Smooth muscle cell (in vitro differentiated cells): ENCODE results near the gene IQSEC3. TPM values are rescaled to one million over a fixed set of nuclear protein-coding genes. Genes with fewer than 3 reads are reported as not detected.
A peak's percentile ranks its signal among the peaks of the same experiment; 100 is the strongest.

Source experiments
- DNase-seq: peaks from one replicate; lab custom pipeline; 2025; ENCODE audit not compliant: unreplicated experiment; lab: John Stamatoyannopoulos, UW
- H2AFZ ChIP-seq: fragments of 200-600 bp; sonication (generic); 2 replicates; pipeline ENCODE4 v1.6.0; 2016; ENCODE audit warnings: antibody characterized with exemption, low read depth, mild to moderate bottlenecking
- H3F3A ChIP-seq: fragments of 200-600 bp; sonication (generic); 2 replicates; pipeline ENCODE4 v1.6.0; 2017; ENCODE audit warnings: antibody characterized with exemption, low read depth
- H3K27ac ChIP-seq: fragments of 200-600 bp; sonication (generic); 2 replicates; pipeline ENCODE4 v1.5.1; 2016; ENCODE audit warnings: low read depth, mild to moderate bottlenecking
- H3K27me3 ChIP-seq: fragments of 200-600 bp; sonication (generic); 2 replicates; pipeline ENCODE4 v1.6.1; 2016; ENCODE audit warnings: low read depth, mild to moderate bottlenecking
- H3K36me3 ChIP-seq: fragments of 200-600 bp; sonication (generic); 2 replicates; pipeline ENCODE4 v1.5.1; 2016; ENCODE audit warnings: low read depth
- H3K4me1 ChIP-seq: fragments of 200-600 bp; sonication (generic); 2 replicates; pipeline ENCODE4 v1.5.1; 2016; ENCODE audit warnings: low read depth
- H3K4me2 ChIP-seq: fragments of 200-600 bp; sonication (generic); 2 replicates; pipeline ENCODE4 v1.6.0; 2016; ENCODE audit warnings: mild to moderate bottlenecking
- H3K4me3 ChIP-seq: fragments of 200-600 bp; sonication (generic); 2 replicates; pipeline ENCODE4 v1.5.1; 2016; ENCODE audit warnings: mild to moderate bottlenecking
- H3K79me2 ChIP-seq: fragments of 200-600 bp; sonication (generic); 2 replicates; pipeline ENCODE4 v1.6.0; 2016; ENCODE audit warnings: low read depth, mild to moderate bottlenecking
- H3K9ac ChIP-seq: fragments of 200-600 bp; sonication (generic); 2 replicates; pipeline ENCODE4 v1.6.0; 2016; ENCODE audit warnings: low read depth
- H3K9me3 ChIP-seq: fragments of 200-600 bp; sonication (generic); replicated peaks from 2 replicates; pipeline ENCODE4 v1.5.1; 2016; ENCODE audit warnings: low read depth
- H4K20me1 ChIP-seq: fragments of 200-600 bp; sonication (generic); 2 replicates; pipeline ENCODE4 v1.6.0; 2016; ENCODE audit warnings: low read depth
- WGBS: methylation state at CpG from one replicate; pipeline ENCODE4 v1.1.7; 2016; ENCODE audit warnings: low lambda C conversion rate; 5-methylcytosine and 5-hydroxymethylcytosine counted together
- polyA plus RNA-seq: library from polyadenylated mRNA; unstranded; fragments of >200 nt; fragmentation: Nextera tagmentation; extraction: Ambion mirVana; gene quantifications from 2 replicates; pipeline ENCODE4 v1.2.1, GENCODE V29; 2016
- total RNA-seq: library from RNA; depleted of rRNA; stranded (reverse); fragments of >200 nt; gene quantifications from 2 replicates; pipeline ENCODE4 v1.2.3, GENCODE V29; 2014
- TF ChIP-seq, protein P1 (sequence below): fragments of 200-600 bp; sonication (generic); IDR thresholded peaks from 2 replicates; pipeline ENCODE4 v1.5.1; 2017; ENCODE audit warnings: borderline replicate concordance, mild to moderate bottlenecking, antibody characterized with exemption; ENCODE audit not compliant: insufficient read depth, poor library complexity, severe bottlenecking

Gene IQSEC3
- total and polyA plus RNA-seq, 2 experiments from 2014 or later = 0.72 to 2.4 TPM

- H3K4me2 ChIP-seq = peak overlapping the region; percentile 83
- no peak overlapping the region for H2AFZ ChIP-seq
- H3K79me2 ChIP-seq = no peaks in the 10 kb centered on the region
- H3K4me3 ChIP-seq = no peak overlapping the region
- no peak overlapping the region for H3K27ac ChIP-seq
- TF ChIP-seq, protein P1, sequence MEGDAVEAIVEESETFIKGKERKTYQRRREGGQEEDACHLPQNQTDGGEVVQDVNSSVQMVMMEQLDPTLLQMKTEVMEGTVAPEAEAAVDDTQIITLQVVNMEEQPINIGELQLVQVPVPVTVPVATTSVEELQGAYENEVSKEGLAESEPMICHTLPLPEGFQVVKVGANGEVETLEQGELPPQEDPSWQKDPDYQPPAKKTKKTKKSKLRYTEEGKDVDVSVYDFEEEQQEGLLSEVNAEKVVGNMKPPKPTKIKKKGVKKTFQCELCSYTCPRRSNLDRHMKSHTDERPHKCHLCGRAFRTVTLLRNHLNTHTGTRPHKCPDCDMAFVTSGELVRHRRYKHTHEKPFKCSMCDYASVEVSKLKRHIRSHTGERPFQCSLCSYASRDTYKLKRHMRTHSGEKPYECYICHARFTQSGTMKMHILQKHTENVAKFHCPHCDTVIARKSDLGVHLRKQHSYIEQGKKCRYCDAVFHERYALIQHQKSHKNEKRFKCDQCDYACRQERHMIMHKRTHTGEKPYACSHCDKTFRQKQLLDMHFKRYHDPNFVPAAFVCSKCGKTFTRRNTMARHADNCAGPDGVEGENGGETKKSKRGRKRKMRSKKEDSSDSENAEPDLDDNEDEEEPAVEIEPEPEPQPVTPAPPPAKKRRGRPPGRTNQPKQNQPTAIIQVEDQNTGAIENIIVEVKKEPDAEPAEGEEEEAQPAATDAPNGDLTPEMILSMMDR = no peak
- H3K9me3 ChIP-seq = no peaks in the 10 kb centered on the region
- no peaks in the 10 kb centered on the region for H3F3A ChIP-seq
- H3K4me1 ChIP-seq = peaks cover 21% of the 10 kb centered on the region
- H3K9ac ChIP-seq = no peak overlapping the region
- no peaks in the 10 kb centered on the region for H4K20me1 ChIP-seq
- DNase-seq = no peak
- WGBS = 63% methylated on average over 5 of the region's 5 CpGs
- peaks cover 3% of the 10 kb centered on the region for H3K27me3 ChIP-seq
- H3K36me3 ChIP-seq = no peaks in the 10 kb centered on the region
Observed at GRCh38 chr12:140162-140561, 73.6 kb downstream of the IQSEC3 start.

GRCh38 chr12:143964-144649, 77.5 kb downstream of the IQSEC3 start:
- TF ChIP-seq, protein P1 = no peak
- Histone ChIP-seq H3K27me3 (peaks cover 3% of the 10 kb centered on the region), H3F3A (no peaks in the 10 kb centered on the region), H3K4me2 (no peak overlapping the region), H3K9me3 (no peaks in the 10 kb centered on the region), H3K4me1 (peaks cover 18% of the 10 kb centered on the region), H3K36me3 (no peaks in the 10 kb centered on the region), H3K4me3 (no peak overlapping the region), H3K27ac (no peak overlapping the region), H3K79me2 (no peaks in the 10 kb centered on the region), H4K20me1 (no peaks in the 10 kb centered on the region), H2AFZ (no peak overlapping the region), H3K9ac (no peak overlapping the region)
- DNase-seq = no peak
- 60% methylated on average over 19 of the region's 19 CpGs for WGBS

DNA sequence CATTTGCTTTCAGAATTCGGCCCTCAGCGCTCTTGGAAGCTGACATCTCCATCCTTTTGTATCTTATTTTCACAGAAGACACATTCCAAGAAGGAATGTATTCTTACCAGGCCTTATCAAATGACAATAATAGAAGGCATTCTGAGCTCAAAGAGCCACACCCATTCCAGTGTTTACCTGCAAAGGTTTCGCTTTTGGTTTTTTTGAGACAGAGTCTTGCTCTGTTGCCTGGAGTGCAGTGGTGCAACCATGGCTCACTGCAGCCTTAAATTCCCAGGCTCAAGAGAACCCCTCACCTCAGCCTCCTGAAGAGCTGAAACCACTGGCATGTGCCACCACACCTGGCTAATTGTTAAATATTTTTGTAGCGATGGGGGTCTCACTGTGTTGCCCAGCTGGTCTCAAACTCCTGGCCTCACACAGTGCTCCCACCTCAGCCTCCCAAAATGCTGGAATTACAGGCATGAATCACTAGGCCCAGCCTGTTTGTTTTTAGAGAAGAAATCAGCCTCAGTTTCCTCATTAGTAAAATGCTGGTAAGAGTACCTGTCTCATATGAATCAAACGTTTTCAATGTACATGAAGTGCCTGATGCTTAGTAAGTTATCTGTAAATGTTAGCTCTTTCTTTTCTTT, 78.2 kb downstream of the IQSEC3 start:
- Histone ChIP-seq H3K4me3 (no peak overlapping the region), H3K79me2 (no peaks in the 10 kb centered on the region), H4K20me1 (no peaks in the 10 kb centered on the region), H3K27me3 (peaks cover 3% of the 10 kb centered on the region), H3F3A (no peaks in the 10 kb centered on the region), H2AFZ (no peak overlapping the region), H3K36me3 (no peaks in the 10 kb centered on the region), H3K9ac (no peak overlapping the region), H3K4me1 (peaks cover 11% of the 10 kb centered on the region), H3K4me2 (no peak overlapping the region), H3K27ac (no peak overlapping the region), H3K9me3 (no peaks in the 10 kb centered on the region)
- DNase-seq = no peak
- TF ChIP-seq, protein P1 = no peak
- 82% methylated on average over 5 of the region's 5 CpGs for WGBS
